Activated CD4-positive, alpha-beta T cell treated with anti-CD3 and anti-CD28 coated beads, Interleukin-2, amount 10 ng/mL, durations not matched to agents 7 days and 5 days (primary cell): ENCODE measurements around the gene ONECUT1. TPM values are rescaled to one million over a fixed set of nuclear protein-coding genes. Genes with fewer than 3 reads are reported as not detected.

ENCODE experiments used
- CTCF ChIA-PET: fragments of 350-600 bp; sonication (Branson Sonifier 250); formaldehyde crosslinking; loops from one replicate; lab custom pipeline; 2021; ENCODE audit warnings: antibody characterized with exemption; lab: Charles Lee
- POLR2A ChIA-PET: fragments of 350-600 bp; sonication (Branson Sonifier 250); formaldehyde crosslinking; loops from one replicate; lab custom pipeline; 2021; ENCODE audit warnings: antibody characterized with exemption; lab: Charles Lee
- DNase-seq: peaks from one replicate; pipeline ENCODE4 v3.0.0-alpha.2; 2020
- H3K27ac Mint-ChIP-seq: one replicate; pipeline ENCODE4 v1.8.0; 2021; ENCODE audit warnings: mild to moderate bottlenecking, moderate library complexity, mixed read lengths
- H3K27me3 Mint-ChIP-seq: one replicate; pipeline ENCODE4 v1.8.0; 2021; ENCODE audit warnings: mixed read lengths
- H3K36me3 Mint-ChIP-seq: one replicate; pipeline ENCODE4 v1.8.0; 2021; ENCODE audit warnings: low read depth, mixed read lengths
- H3K4me1 Mint-ChIP-seq: one replicate; pipeline ENCODE4 v1.8.0; 2021; ENCODE audit warnings: mixed read lengths
- H3K4me3 Mint-ChIP-seq: one replicate; pipeline ENCODE4 v1.8.0; 2021; ENCODE audit warnings: mild to moderate bottlenecking, moderate library complexity, mixed read lengths
- H3K9me3 Mint-ChIP-seq: one replicate; pipeline ENCODE4 v1.8.0; 2021; ENCODE audit warnings: mixed read lengths
- total RNA-seq, 2 experiments: library from RNA; stranded (reverse); gene quantifications; one replicate each; pipeline ENCODE4 v1.2.3, GENCODE V29; 2021

ONECUT1 gene
- total RNA-seq, 2 experiments from 2014 or later = not detected

GRCh38 chr15:52710708-52711389, 79.3 kb downstream of the ONECUT1 start:
- no peaks in the 10 kb centered on the region for H3K36me3 Mint-ChIP-seq
- H3K27me3 Mint-ChIP-seq = peaks cover 16% of the 10 kb centered on the region
- DNase-seq = no peak
- POLR2A ChIA-PET = no interaction called here
- H3K4me3 Mint-ChIP-seq = no peak overlapping the region
- CTCF ChIA-PET = no interaction called here
- H3K9me3 Mint-ChIP-seq = no peaks in the 10 kb centered on the region
- no peaks in the 10 kb centered on the region for H3K4me1 Mint-ChIP-seq
- no peak overlapping the region for H3K27ac Mint-ChIP-seq

DNA sequence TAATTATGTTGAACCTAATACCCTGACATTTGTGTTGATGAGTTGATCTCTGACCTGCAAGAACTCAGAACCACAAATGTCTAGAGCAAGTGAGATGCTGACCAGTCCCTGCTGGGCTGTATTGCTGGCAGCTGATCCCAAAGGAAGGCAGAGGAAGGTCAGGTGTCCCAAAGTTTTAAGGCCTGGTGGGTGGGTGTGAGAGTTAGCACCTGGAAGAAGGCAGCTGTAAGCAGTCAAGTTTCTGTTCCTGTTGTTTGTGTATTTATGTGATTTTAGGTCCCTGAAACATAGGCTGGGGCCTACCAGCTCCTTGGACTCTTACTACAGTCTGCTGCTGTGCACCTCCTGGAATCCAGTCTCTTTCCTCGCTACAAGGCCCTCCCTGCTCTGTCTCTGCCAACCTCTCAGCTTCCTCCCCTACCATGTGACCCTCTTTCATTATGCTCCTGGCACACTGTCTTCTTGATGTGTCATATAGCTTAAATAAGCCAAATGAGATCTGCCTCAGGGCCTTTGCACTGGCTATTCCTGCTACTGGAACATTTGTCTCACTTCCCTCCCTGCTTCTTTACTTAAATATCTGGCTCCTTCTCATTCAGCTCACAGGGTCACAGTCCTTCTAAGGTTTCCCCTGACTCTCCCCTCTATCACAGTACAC, 80.0 kb downstream of the ONECUT1 start:
- no peaks in the 10 kb centered on the region for H3K36me3 Mint-ChIP-seq
- DNase-seq = no peak
- H3K4me3 Mint-ChIP-seq = no peak overlapping the region
- H3K27ac Mint-ChIP-seq = no peak overlapping the region
- H3K4me1 Mint-ChIP-seq = no peaks in the 10 kb centered on the region
- H3K9me3 Mint-ChIP-seq = no peaks in the 10 kb centered on the region
- CTCF ChIA-PET = no interaction called here
- POLR2A ChIA-PET = no interaction called here
- H3K27me3 Mint-ChIP-seq = peaks cover 16% of the 10 kb centered on the region

GRCh38 chr15:52709187-52709981, 80.8 kb downstream of the ONECUT1 start:
- CTCF ChIA-PET = interaction anchor here (1.0 kb wide), 1 partner anchor 15 kb away, joined by 3 read pairs; no protein-coding TSS in a partner anchor
- no peak for DNase-seq
- POLR2A ChIA-PET = interaction anchor here (0.5 kb wide), 1 partner anchor 183 kb away, joined by 3 read pairs; no protein-coding TSS in a partner anchor
- H3K9me3 Mint-ChIP-seq = no peaks in the 10 kb centered on the region
- H3K27ac Mint-ChIP-seq = no peak overlapping the region
- H3K27me3 Mint-ChIP-seq = peaks cover 19% of the 10 kb centered on the region
- no peak overlapping the region for H3K4me3 Mint-ChIP-seq
- H3K4me1 Mint-ChIP-seq = no peaks in the 10 kb centered on the region
- H3K36me3 Mint-ChIP-seq = no peaks in the 10 kb centered on the region

Other genes with a start within 250 kb of the ONECUT1 start
- gene ARPP19, start 221.3 kb downstream of the ONECUT1 start, total RNA-seq = 100 to 1,000 TPM; 178 to 193 TPM
- gene ATOSA, start 110.9 kb downstream of the ONECUT1 start, total RNA-seq = 10 to 100 TPM; 39.5 to 41.1 TPM